ENCODE measurements around the gene STK32B.
"Not testable (repeated sequence)": the region's sequence is repeated elsewhere in the genome, so short reads cannot be mapped to it uniquely, and the experiment has no call there.

STK32B gene

DNA sequence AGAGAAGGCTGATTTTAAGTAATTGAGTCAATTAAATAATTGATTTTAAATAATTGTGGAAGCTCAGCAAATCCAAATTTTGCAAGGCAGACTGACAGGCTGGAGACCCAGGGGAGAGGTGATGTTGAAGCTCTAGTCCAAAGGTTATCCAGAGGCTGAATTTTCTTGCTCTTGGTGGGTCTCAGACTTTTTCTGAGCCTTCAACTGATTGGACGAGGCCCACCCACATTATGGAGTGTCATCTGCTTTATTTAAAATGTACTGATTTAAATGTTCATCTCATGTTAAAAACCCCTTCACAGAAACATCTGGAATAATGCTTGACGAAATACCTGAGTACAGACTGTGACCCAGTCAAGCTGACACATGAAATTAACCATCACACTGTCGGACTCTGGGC lies 20.4 kb upstream of the STK32B start:
- no peak for DNase-seq (ENCODE audit: low read depth)

DNA sequence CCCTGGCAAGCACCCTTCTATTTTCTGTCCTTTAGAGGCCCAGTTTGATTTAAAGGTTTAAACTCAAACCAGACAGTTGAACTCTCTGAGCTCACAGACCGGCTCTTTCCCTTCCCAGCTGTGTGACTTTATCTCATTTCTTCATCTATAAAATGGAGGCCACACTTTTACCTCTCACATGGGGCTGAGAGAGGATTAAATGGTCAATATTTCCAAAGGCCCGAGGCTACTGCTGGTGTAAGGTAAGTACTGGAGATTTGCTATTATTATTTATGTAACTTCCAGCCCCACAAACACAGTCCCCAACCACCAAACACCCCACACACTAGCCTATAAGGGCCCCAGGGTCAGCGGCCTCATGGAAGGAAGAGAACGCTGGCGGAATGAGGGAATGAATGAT lies 18.5 kb upstream of the STK32B start:
- no peak for DNase-seq (ENCODE audit: low read depth)

DNA sequence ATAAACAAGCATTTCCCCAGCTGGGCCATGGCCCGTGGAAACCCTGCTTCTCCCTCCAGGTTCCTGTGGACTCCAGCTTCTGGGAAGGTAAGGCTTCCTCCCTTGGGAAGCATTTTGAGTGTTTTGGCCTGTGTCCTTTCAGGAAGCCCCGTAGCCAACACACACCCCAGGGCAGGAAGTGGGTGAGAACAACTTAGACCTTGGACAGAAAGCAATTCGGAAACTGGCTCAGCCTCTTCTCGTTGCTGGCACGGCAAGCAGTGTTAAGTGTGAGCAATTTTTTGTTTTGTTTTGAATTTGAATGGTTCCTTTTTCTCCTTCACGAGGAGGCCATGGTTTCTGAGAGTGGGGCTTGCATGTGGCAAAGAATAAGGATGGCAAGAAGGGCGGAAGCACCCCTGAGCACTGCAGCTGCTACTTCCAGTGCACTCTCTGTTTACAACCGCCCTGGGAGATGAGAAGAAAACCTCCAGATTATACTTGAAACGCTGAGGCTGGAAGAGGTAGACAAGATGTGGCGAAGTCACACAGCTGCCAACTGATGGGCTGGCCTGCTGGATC lies 17.9 kb upstream of the STK32B start:
- no peak for DNase-seq (ENCODE audit: low read depth)

GRCh38 chr4:5034206-5034605 lies 17.1 kb upstream of the STK32B start:
- DNase-seq (ENCODE audit: low read depth): no peak

- no peak for DNase-seq (ENCODE audit: low read depth)
Measured at GRCh38 chr4:5036239-5036638, 15.0 kb upstream of the STK32B start.

DNA sequence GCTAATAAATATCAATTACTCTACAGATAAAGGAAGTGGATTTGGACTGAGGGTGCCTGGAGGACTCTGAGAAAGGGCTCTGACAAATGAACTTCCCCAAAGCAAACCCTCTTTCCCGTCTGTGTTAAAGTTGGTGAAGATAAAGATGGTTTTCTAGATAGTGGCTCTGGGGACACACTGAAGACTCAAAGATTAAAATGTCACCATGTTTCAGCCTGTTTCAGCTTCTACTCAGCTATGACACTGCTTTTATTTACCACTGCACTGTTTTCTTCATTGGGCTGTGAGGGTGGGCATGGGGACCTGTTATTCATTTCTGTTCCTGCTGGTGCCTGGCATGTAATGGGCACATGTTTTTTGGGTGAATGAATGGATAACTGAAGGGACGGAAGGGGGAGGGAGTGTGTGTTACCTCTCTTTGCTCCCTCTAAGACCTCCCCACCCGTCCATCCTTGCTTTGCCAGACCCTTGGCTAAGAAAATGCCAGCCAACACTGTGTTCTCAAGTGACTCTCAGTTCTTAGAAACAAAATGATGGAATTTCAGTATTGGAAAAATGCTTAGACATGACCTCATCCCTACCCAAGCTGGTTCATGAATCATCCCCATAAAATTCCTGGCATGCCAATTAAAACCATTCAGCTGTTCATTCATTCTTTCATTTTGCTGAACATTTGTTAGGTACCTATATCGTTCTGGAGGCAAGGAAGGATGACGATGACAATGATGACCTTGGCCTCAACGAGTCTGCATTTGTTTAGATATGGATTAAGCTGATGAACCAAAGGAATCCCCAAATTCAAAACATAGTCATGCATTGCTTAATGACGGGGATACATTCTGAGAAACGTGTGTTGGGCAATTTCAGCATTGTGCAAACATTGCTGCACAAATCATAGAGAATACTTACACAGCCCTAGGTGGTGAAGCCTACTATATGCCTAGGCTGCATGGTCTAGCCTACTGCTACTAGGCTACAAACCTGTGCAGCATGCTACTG lies 13.4 kb upstream of the STK32B start:
- no peak for DNase-seq (ENCODE audit: low read depth)

DNA sequence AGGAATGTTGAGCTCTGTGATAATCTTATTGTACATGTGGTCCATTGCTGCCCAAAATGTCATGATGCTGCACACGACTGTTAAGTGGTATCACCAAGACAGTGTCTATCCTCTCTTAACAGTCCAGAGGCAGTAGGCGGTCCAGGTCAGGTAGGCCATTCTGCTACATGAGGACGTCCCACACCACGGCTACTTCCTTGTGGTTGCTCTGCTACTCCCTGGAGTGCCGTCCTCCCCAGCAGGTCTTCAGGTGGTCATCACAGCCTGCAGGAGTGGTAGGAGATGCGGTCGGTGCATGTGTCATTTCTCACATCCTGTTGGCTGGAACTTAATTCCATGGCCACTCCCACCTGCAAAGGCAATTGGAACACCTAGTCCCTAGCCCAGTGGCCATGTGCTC lies 11.5 kb upstream of the STK32B start:
- DNase-seq (ENCODE audit: low read depth): no peak

DNA sequence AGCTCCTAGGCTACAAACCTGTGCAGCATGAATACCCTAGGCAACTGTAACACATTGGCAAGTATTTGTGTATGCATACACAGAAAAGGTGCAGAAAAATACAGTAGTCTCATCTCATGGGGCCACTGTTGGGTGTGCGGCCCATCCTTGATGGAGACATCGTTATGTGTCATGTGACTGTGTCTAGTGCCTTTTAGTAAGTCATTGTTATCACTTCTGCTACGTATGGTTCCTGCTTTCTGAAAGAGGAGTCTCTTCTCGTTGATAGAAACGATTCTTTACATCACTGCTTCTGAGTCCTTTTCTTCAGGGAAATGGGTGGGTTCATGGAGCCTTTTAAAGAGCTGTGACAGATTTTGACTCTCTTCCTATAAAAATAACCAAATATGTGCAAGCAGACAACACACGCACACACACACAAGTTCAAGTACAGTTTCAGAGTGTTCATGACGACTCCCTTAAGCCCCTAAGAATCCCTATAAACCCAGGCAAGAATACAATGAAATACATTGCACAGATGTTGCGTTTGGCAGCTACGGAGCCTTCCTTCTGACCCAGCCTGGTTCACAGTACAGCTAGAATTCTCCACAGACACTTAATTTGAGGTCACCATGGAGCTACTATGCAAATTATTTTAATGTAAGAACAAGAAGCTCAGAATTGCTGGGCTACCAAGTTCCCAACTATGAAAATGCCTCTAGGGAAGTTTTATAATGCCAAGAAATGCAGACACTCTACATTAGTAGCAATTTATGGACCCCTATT lies 10.2 kb upstream of the STK32B start:
- DNase-seq (ENCODE audit: low read depth): no peak

GRCh38 chr4:5041699-5042098 lies 9.6 kb upstream of the STK32B start:
- DNase-seq (ENCODE audit: low read depth): no peak

- DNase-seq (ENCODE audit: low read depth): no peak
Measured at GRCh38 chr4:5043579-5043978, 7.7 kb upstream of the STK32B start.

DNA sequence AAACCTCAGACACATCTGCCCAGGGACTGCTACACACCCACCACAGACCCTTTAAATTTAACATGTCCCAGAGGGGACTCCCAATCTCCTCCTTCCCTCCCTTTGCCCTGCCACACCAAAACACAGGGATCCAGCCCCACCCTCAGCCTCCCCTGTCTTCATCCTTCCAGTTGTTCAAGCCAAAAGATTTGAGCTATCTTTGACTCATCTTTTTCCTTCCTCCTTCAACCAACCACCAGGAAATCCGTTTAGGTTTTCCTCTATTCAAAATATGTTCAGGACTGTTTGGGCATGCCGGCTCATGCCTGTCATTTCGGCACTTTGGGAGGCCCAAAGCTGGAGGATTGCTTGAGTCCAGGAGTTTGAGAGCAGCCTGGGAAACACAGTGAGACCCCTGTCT lies 6.9 kb upstream of the STK32B start:
- no peak for DNase-seq (ENCODE audit: low read depth)

GRCh38 chr4:5045097-5045496 lies 6.2 kb upstream of the STK32B start:
- no peak for DNase-seq (ENCODE audit: low read depth)

- DNase-seq (ENCODE audit: low read depth): no peak
Measured at GRCh38 chr4:5048721-5049120, 2.6 kb upstream of the STK32B start.

DNA sequence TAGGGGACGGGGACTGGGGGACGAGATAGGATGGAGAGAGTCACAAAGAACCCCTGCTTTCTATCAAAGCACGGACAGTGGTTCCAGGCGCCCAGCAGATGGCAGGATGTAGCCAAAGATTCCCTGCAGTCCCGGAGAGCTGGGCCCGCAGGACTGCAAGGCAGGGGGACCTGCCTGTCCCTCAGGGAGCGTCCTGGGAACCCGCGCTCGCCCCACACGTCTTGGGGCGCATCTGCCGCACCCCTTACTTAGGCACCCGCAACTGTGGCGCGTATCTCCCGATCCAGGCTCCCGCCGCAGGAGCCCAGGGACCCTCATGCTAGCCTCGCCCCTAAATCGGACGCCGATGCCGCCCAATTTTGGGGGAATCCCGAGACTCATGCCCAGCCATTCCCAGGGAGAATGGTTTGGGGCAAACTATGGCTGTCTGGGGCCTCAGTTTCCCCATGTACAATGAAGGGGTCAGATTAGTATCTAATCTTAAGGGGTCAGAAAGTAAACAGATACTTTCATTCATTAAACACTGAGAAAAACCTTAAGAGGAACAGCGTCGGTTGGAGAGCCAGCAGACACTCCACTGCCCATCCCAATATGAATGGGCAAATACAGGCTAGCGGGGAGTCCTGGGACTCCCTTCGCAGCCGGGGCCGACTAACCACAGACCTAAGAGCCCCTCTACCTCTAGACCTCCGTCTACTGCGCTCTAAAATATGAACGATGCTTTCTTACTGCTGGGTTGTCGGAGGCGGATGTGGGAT lies 581 bp upstream of the STK32B start:
- no peak for DNase-seq (ENCODE audit: low read depth)

- DNase-seq (ENCODE audit: low read depth): no peak
Measured at GRCh38 chr4:5052204-5052702, 973 bp downstream of the STK32B start.

DNA sequence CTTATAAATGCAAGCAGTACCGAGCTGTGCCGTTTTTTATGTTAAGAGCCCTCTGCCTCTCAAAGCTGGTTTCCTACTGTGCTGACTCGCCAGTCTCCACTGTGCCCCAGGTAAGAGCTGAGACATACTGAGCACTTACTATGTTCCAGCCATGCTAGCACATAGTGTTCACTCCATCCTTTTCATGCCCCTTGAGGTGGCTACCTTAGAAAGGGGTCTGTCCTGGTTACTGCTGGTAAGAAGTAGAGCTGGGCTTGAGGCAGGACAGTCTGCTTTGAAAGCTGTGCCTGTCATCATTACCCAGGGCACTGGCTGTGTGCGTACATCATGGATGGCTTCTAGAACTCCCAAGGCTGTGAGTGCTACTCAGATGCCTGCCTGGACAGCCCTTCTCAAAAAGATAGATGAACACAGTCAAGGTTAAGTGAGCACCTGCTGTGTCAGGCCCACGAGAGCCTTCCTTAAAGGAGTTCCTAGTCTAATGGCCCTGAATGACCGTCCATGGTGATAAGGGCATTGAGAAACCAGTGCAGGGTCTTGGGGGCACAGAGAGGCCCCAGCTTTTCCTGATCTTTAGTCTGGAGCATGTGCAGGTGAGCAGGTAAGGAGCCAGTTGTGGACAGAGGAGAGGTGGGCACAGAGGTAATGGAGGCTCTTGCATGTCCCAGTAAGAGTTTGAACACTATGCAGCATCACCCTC lies 1.6 kb downstream of the STK32B start:
- DNase-seq (ENCODE audit: low read depth): no peak

GRCh38 chr4:5054532-5054931 lies 3.3 kb downstream of the STK32B start:
- DNase-seq (ENCODE audit: low read depth): no peak

DNA sequence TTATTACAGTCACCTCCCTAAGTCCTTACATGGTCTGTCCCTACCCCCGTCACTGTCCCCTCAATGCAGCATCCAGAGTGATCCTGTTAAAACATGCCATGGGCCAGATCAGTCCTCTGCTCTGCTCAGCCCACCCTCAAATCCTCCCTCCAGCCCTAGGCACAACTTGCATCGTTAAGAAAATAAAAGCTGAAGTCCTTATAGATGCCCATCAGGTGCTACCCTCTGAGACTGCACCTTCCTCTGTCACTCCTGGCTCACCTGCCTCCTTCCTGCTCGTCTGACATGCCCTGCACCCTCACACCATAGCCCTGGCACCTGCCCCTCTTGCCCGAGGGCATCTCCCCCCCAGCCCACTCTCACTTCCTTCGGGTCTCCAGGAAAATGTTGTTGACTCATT lies 4.1 kb downstream of the STK32B start:
- no peak for DNase-seq (ENCODE audit: low read depth)

- no peak for DNase-seq (ENCODE audit: low read depth)
Measured at GRCh38 chr4:5066101-5066500, 14.8 kb downstream of the STK32B start.

- not testable (repeated sequence) for DNase-seq (ENCODE audit: low read depth)
Measured at GRCh38 chr4:5066968-5067367, 15.7 kb downstream of the STK32B start.

DNA sequence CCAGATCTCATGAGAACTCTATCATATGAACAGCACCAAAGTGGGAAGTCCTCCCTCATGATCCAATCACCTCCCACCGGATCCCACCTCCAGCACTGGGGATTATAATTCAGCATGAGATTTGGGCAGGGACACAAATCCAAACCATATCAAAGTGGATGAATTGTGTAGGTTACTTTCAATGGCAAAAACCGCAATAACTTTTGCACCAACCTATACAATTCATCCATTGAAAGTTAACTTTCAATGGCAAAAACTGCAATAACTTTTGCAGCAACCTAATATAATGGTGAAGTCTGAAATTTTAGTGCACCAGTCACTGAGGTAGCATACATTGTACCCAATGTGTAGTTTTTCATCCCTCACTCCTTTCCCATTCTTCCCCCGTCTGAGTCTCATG lies 16.6 kb downstream of the STK32B start:
- DNase-seq (ENCODE audit: low read depth): no peak

Data from stimulated activated CD8-positive, alpha-beta memory T cell treated with anti-CD3 and anti-CD28 coated beads, Interleukin-15, amount 100 ng/mL, for 1 hour (primary cell).